Superior temporal gyrus (tissue), 1 donor: ENCODE data around the gene FRYL.
"Not testable (repeated sequence)": the region's sequence is repeated elsewhere in the genome, so short reads cannot be mapped to it uniquely, and the experiment has no call there.

Experiments
- DNase-seq: peaks from one replicate; pipeline ENCODE4 v3.0.0-alpha.2; 2016; ENCODE audit errors: extremely low spot score

The FRYL gene

DNA sequence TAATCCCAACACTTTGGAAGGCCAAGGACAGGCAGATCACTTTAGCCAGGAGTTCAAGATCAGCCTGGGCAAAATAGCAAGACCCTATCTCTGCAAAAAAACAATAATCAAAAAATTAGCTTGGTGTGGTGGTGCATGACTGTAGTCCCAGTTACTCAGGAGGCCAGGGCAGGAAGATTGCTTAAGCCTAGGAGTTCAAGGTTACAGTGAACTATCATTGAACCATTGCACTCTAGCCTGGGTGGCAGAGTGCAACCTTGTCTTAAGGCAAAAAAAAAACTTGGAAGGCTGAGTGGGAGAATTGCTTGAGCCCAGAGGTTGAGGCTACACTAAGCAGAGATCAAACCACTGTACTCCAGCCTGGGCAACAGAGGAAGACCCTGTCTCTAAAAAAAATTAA lies 5.2 kb upstream of the FRYL start:
- no peak for DNase-seq

DNA sequence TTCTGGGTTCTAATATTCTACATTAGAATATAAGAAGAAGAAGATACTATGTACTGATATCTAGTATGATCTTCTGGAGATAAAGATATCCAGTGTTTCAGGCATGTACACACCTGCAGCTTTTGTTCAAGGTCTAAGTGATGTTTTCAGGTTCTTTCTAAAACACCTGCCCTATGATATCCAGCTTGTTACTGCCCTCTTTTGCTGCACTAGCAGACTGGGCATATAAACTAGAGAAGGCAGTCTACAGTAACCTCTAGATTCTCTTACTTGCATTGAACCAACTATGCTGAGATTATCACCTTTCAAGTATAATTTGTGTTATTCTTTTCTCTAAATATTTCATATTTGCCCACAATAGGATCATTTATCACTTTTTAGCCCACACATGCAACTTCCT lies 1.9 kb upstream of the FRYL start:
- no peak for DNase-seq

DNA sequence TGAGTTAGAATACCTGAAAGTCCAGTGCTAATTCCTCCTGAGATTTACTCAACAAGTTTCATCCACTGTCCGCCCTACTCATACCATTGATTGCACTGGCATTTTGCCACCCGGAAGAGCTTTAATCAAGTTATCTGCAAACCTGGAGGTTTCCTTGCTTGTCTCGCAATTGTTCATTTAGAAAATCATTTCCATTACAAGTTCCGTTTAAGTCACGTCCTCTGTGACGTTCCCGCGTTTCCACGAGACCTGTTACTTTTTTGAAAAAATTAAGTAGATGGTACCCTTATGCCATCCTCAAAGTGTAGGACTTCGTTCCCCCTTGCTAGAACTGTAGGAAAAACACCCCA lies 761 bp upstream of the FRYL start:
- no peak for DNase-seq

DNA sequence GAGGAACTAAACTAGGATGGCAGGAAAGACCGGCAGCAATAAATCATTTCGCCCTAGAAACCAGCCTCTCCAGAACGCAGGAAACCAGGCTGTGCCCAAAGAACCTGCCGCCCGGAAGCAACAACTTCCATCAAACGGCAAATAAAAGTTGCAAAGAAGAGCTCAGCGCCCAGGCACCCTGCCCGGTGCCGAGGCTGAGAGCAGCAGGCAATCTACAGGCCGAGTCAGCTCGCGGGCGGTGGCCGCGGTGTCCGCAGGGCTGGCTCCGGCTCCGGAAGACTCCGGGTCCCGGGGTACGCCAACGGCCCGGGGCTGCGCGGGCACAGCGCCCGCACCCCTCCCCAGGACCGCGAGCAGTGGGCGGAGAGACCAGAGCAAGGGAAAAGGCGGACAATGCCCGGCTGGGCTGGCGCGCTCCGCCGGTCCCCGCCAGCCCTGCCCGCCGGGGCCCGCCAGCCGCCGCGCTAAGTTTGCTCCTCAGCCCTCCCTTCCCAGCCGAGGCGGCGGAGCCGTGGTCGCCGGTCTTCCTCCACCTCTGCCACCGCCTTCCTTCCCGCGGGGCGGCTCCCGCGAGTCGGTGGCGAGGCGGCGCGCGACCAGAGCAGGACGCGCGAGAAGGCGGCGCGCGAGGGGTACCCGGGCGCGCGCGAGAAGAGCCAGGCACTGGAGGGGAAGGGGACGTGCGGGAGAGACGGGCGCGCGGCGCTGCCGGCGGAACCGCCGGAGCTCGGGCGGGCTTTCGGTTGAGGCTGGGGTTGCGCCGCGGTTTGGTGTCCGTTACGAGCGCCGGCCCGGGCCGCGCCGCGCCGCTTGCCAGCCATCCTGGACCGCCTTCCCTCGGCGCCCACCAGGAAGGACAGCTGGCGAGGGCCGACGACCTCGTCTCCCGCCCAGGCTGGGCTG lies 733 bp downstream of the FRYL start:
- DNase-seq = peak; percentile 59

GRCh38 chr4:48778431-48779094 lies 1.5 kb downstream of the FRYL start:
- peak; percentile 72 for DNase-seq

- no peak for DNase-seq
Observed at GRCh38 chr4:48777739-48778138, 2.3 kb downstream of the FRYL start.

- DNase-seq = no peak
Observed at GRCh38 chr4:48774760-48775710, 5.0 kb downstream of the FRYL start.

DNA sequence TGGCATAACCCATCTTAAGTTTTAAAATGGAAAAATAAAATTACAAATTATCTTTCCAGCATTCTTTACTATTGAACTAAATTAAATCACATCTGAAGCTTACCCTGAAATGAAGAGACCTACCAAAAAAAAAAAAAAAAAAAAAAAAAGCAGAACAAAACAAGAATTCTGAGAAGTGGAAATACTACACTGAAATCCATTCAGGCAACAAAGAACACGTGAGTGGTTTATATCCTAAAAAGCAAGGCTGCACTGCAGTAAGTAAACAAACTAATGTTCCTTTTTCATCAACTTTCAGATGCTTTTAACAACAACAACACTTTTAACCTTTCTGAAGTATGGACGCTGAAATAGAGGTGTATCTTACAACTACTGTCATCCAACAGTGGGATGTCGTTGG lies 7.5 kb downstream of the FRYL start:
- no peak for DNase-seq

DNA sequence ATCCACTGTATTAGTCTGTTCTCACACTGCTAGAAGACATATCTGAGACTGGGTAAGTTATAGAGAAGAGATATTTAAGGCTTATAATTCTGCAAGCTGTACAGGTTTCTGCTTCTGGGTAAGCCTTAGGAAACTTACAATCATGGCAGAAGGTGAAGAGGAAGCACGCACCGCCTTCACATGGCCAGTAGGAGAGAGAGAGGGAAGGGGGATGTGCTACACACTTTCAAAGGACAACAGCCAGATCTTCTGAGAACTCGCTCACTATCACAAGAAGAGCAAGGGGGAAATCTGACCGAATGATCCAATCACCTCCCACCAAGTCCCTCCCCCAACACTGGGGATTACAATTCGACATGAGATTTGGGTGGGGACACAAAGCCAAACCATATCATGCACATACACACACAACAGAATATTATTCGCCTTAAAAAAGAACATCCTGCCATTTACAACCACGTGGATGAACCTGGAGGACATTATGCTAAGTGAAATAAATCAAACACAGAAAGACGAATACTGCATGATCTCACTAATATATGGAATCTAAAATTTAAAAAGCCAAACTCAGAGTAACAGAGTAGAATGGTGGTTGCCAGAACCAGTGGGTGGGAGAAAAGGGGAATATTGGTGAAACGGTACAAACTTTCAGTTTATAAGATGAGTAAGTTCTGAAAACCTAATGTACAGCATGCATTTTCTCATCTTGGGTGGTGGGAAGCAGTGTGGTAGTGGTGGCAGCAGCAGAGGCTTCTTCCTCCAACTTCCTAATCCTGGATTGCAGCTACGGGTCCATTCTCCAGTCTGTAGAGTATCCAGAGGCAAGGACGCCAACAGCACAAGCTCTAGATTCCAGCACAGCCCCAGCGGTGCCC lies 12.8 kb downstream of the FRYL start:
- DNase-seq = no peak

- DNase-seq = no peak
Observed at GRCh38 chr4:48766131-48766792, 13.8 kb downstream of the FRYL start.

- no peak for DNase-seq
Observed at GRCh38 chr4:48762408-48762807, 17.7 kb downstream of the FRYL start.

- DNase-seq = no peak
Observed at GRCh38 chr4:48761286-48761685, 18.8 kb downstream of the FRYL start.

DNA sequence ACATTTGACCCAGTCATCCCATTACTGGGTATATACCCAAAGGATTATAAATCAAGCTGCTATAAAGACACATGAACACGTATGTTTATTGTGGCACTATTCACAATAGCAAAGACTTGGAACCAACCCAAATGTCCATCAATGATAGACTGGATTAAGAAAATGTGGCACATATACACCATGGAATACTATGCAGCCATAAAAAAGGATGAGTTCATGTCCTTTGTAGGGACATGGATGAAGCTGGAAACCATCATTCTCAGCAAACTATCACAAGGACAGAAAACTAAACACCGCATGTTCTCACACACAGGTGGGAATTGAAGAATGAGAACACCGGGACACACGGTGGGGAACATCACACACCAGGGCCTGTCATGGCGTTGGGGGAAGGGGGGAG lies 21.4 kb downstream of the FRYL start:
- not testable (repeated sequence) for DNase-seq

- DNase-seq = no peak
Observed at GRCh38 chr4:48756689-48757220, 23.3 kb downstream of the FRYL start.

DNA sequence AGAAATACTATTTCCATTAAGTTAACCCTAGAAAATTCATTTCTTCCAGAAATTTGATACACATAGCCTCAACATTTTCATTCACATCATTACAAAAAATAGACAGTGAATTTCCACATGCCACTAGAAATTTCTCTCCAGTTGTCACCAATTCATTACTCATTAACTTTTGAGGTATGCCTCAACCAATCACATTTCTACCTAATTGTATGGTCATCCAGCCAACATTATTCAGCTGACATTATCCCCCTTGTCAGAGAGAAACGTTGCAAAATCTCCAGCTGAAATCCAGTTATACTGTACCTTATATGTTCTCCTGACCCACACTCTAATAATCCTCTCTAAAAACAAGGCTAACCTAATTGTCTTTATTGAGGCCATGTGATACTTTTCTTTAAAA lies 24.8 kb downstream of the FRYL start:
- DNase-seq = no peak

DNA sequence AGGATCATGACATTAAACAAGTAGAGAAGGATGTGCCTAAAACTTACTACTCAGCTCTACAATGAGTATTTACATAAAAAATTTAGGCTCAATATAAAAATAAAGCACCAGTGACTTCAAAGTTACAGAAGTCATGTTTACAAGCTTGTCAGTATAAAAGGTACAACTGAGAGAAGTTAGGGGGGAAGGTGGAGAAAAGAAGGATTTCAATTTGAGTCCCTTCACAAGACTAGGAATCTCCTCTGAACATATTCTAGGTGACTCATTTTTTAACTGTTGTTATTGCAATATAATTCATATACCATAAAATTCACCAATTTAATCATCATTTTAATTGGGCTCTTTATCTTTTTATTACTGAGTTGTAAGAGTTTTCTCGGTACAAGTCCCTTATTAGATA lies 26.9 kb downstream of the FRYL start:
- no peak for DNase-seq

DNA sequence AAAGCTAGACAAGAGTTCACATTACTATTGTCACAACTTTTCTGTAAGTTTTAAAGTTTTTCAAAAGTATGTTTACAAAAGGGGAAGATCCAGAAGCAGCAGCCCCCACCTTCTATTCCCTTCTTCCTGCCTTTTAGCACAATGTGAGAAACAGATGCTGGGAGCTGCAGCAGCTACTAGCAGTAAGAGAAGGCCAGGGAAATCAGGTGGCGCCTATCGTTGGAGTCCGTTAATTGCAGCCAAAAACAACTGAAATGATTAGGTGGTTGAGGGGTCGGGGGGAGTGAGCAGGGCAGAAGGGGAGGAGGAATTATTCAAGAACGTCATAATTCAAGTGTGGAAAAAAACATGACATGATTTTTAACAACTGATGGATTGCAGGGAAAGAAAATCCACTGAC lies 27.4 kb downstream of the FRYL start:
- DNase-seq = no peak

DNA sequence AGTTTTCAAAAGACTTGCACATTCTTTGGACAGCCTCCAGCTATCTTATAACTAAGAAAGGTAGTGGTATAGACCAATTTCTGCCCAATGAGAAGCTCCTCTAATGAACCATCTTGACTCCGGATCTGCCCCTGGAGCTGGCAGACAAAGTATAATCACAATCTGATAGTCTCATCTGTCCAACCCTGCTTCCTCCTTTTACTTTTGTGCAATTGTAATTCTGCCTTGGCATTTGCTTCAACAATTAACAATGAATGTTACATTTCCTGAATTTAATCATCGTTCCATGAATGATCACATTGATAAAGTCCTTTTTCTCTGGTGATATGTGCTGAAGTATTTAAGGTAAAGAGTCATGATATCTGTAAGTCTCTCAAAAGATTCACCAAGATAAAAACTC lies 27.8 kb downstream of the FRYL start:
- DNase-seq = no peak

- DNase-seq = no peak
Observed at GRCh38 chr4:48748949-48749596, 31.0 kb downstream of the FRYL start.
